DOHH2 (cell line): ENCODE measurements around the gene LHFPL5.

Experiments used
- H3F3A ChIP-seq: fragments of 200-600 bp; sonication (generic), shearing (Covaris generic); 2 replicates; pipeline ENCODE4 v1.6.0; 2016; ENCODE audit warnings: antibody characterized with exemption, mild to moderate bottlenecking; ENCODE audit not compliant: control insufficient read depth, insufficient read depth
- H3K27ac ChIP-seq: fragments of 200-600 bp; sonication (generic); 2 replicates; pipeline ENCODE4 v1.5.1; 2014; ENCODE audit warnings: low read depth, mild to moderate bottlenecking, low read length, moderate library complexity
- H3K27me3 ChIP-seq: fragments of 200-600 bp; sonication (generic); 2 replicates; pipeline ENCODE4 v1.6.1; 2014; ENCODE audit warnings: mild to moderate bottlenecking, low read length, mixed read lengths; ENCODE audit not compliant: control insufficient read depth
- H3K36me3 ChIP-seq: fragments of 200-600 bp; sonication (generic); 2 replicates; pipeline ENCODE4 v1.6.1; 2014; ENCODE audit warnings: mild to moderate bottlenecking, low read length, moderate library complexity, mixed read lengths; ENCODE audit not compliant: control insufficient read depth
- H3K4me1 ChIP-seq: fragments of 200-600 bp; sonication (generic); 2 replicates; pipeline ENCODE4 v1.6.1; 2014; ENCODE audit warnings: mild to moderate bottlenecking, low read length, mixed read lengths; ENCODE audit not compliant: control insufficient read depth
- H3K4me2 ChIP-seq: fragments of 200-600 bp; sonication (generic); 2 replicates; pipeline ENCODE4 v1.6.0; 2014; ENCODE audit warnings: mild to moderate bottlenecking, low read length, moderate library complexity
- H3K4me3 ChIP-seq: fragments of 200-600 bp; sonication (generic); 2 replicates; pipeline ENCODE4 v1.5.1; 2014; ENCODE audit warnings: mild to moderate bottlenecking, low read length, mixed read lengths
- H3K79me2 ChIP-seq: fragments of 200-600 bp; sonication (generic); 2 replicates; pipeline ENCODE4 v1.6.1; 2014; ENCODE audit warnings: mild to moderate bottlenecking, low read length, mixed read lengths; ENCODE audit not compliant: control insufficient read depth
- H3K9me2 ChIP-seq: fragments of 200-600 bp; sonication (generic); replicated peaks from 2 replicates; pipeline ENCODE4 v1.6.1; 2014; ENCODE audit warnings: mild to moderate bottlenecking, low read length, mixed read lengths; ENCODE audit not compliant: control insufficient read depth
- H3K9me3 ChIP-seq: fragments of 200-600 bp; sonication (generic); 2 replicates; pipeline ENCODE4 v1.6.1; 2014; ENCODE audit warnings: antibody characterized with exemption, low read length, mixed read lengths; ENCODE audit not compliant: control insufficient read depth, insufficient read depth
- H4K20me1 ChIP-seq: fragments of 200-600 bp; sonication (generic); 2 replicates; pipeline ENCODE4 v1.6.0; 2014; ENCODE audit warnings: low read depth, mild to moderate bottlenecking, antibody characterized with exemption, low read length, moderate library complexity; ENCODE audit not compliant: control insufficient read depth, insufficient read depth
- EZH2phosphoT487 ChIP-seq: fragments of 200-600 bp; sonication (generic); IDR thresholded peaks from 2 replicates; pipeline ENCODE4 v1.6.1; 2017; ENCODE audit warnings: borderline replicate concordance, mild to moderate bottlenecking, antibody characterized with exemption, low read length, moderate library complexity, mixed read lengths
- TF ChIP-seq, protein P1 (sequence below): fragments of 200-600 bp; sonication (generic); IDR thresholded peaks from one replicate; pipeline ENCODE4 v1.5.1; 2014; ENCODE audit warnings: antibody characterized with exemption, mild to moderate bottlenecking, low read depth, low read length; ENCODE audit not compliant: poor library complexity, severe bottlenecking

Gene LHFPL5

GRCh38 chr6:35856250-35856649, 51.1 kb downstream of the LHFPL5 start:
- Histone ChIP-seq H3K9me3 (no peaks in the 10 kb centered on the region), H3K4me2 (no peak overlapping the region), H3K27me3 (no peaks in the 10 kb centered on the region), H3K4me1 (no peaks in the 10 kb centered on the region), H3K36me3 (peaks cover 99% of the 10 kb centered on the region), H3F3A (no peaks in the 10 kb centered on the region), H4K20me1 (no peaks in the 10 kb centered on the region), H3K27ac (no peak overlapping the region), H3K9me2 (no peaks in the 10 kb centered on the region), H3K4me3 (no peak overlapping the region), H3K79me2 (no peaks in the 10 kb centered on the region)
- TF ChIP-seq, protein P1, sequence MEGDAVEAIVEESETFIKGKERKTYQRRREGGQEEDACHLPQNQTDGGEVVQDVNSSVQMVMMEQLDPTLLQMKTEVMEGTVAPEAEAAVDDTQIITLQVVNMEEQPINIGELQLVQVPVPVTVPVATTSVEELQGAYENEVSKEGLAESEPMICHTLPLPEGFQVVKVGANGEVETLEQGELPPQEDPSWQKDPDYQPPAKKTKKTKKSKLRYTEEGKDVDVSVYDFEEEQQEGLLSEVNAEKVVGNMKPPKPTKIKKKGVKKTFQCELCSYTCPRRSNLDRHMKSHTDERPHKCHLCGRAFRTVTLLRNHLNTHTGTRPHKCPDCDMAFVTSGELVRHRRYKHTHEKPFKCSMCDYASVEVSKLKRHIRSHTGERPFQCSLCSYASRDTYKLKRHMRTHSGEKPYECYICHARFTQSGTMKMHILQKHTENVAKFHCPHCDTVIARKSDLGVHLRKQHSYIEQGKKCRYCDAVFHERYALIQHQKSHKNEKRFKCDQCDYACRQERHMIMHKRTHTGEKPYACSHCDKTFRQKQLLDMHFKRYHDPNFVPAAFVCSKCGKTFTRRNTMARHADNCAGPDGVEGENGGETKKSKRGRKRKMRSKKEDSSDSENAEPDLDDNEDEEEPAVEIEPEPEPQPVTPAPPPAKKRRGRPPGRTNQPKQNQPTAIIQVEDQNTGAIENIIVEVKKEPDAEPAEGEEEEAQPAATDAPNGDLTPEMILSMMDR: no peak
- TF ChIP-seq EZH2phosphoT487: no peak

DNA sequence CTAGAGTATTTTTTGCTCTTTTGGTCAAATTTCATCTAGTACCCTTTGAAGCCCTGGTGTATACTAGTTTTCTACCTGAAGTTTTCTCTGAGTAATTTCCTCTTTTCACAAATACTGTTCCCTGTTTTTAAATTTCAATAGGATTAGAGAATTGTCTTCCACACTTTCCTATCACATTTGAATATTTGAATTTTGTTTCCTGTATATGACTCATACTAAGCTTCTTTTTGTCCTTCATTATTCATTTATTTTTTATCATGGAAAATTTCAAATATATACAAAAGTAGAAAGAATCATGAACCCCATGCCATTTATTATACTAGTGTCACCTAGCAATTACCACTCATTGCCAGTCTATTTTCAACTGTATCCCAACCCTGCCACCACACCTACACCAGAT, 52.7 kb downstream of the LHFPL5 start:
- Histone ChIP-seq H3K9me3 (no peaks in the 10 kb centered on the region), H3K36me3 (peaks cover 99% of the 10 kb centered on the region), H3K9me2 (no peaks in the 10 kb centered on the region), H4K20me1 (0 out of 2 replicates have a peak, but pooled peaks cover 3% of the 10 kb centered on the region), H3K27me3 (no peaks in the 10 kb centered on the region), H3K27ac (no peak overlapping the region), H3F3A (no peaks in the 10 kb centered on the region), H3K79me2 (peaks cover 9% of the 10 kb centered on the region), H3K4me1 (no peaks in the 10 kb centered on the region), H3K4me2 (no peak overlapping the region), H3K4me3 (no peak overlapping the region)
- TF ChIP-seq EZH2phosphoT487: no peak
- TF ChIP-seq, protein P1: no peak

GRCh38 chr6:35859367-35859766, 54.2 kb downstream of the LHFPL5 start:
- Histone ChIP-seq H3K9me2 (no peaks in the 10 kb centered on the region), H3K27me3 (no peaks in the 10 kb centered on the region), H3K4me3 (no peak overlapping the region), H3K9me3 (no peaks in the 10 kb centered on the region), H3K27ac (no peak overlapping the region), H3K4me1 (no peaks in the 10 kb centered on the region), H3K36me3 (peaks cover 94% of the 10 kb centered on the region), H3F3A (no peaks in the 10 kb centered on the region), H4K20me1 (0 out of 2 replicates have a peak, but pooled peaks cover 3% of the 10 kb centered on the region), H3K4me2 (no peak overlapping the region), H3K79me2 (peaks cover 11% of the 10 kb centered on the region)
- TF ChIP-seq, protein P1: no peak
- TF ChIP-seq EZH2phosphoT487: no peak
